Activated CD4-positive, alpha-beta T cell treated with anti-CD3 and anti-CD28 coated beads for 48 hours (primary cell): ENCODE data around the gene SUMF2.
"Not testable (repeated sequence)": the region's sequence is repeated elsewhere in the genome, so short reads cannot be mapped to it uniquely, and the experiment has no call there.

Experiments
- DNase-seq: peaks from one replicate; pipeline ENCODE4 v3.0.0-alpha.2; 2020

The SUMF2 gene

DNA sequence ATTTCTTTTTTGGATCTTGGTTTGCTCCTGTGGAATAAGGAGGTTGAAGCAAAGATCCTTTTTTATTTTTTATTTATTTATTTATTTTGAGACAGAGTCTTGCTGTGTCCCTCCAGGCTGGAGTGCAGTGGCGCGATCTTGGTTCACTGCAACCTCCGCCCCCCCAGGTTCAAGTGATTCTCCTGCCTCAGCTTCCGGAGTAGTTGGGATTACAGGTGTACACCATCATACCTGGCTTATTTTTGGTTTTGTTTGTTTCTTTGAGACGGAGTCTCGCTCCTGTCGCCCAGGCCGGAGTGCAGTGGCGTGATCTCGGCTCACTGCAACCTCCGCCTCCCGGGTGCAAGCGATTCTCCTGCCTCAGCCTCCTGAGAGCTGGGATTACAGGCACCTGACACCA, 2.3 kb downstream of the SUMF2 start:
- not testable (repeated sequence) for DNase-seq

DNA sequence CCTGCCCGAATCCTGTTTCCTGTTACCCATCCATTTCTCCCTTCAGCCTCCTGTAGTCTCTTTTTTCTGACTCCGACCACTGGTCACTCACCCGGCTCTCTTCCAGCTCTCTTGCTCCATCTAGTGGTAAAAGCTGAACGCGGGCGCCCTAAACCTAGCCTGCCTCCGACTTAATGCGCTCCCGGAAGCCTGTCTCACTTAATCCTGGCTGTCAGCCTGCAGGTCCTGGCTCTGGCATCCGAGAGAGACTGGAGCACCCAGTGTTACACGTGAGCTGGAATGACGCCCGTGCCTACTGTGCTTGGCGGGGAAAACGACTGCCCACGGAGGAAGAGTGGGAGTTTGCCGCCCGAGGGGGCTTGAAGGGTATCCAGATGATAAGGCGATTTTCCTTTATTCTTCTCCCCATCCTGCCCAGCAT, 10.3 kb downstream of the SUMF2 start:
- DNase-seq, result peak; percentile 77

DNA sequence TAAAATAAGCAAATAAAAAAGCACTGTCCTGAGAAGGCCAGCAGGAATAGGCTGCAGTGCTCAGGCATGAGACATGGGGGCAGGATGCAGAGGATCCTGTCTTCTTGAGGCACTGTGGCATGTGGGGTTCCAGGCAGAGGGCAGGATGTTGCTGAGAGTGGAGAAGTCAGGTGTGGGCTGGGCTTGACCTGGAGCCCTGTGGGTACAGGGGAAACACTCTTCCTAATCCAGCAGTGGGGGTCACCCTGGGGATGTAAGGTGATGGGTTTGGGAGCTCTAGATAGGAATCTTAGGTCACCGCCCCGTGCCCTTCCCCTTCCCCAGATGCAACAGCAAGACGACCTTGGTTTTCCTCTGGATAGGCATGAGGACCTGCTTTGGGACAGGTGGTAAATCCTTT, 13.6 kb downstream of the SUMF2 start:
- DNase-seq, result no peak

DNA sequence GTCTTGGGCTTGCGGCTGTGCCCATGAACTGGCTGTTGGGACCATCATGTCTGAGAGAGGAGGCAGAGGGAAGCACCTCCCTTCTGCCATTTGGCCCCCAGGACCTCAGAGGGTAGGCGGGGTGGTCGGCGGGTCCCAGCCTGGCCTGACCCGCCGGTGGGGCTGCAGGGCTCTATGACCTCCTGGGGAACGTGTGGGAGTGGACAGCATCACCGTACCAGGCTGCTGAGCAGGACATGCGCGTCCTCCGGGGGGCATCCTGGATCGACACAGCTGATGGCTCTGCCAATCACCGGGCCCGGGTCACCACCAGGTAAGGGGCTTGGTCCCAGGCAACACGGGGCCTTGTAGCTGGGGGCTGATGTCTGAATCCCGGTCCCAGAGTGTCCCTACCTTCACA, 14.1 kb downstream of the SUMF2 start:
- DNase-seq, result no peak

DNA sequence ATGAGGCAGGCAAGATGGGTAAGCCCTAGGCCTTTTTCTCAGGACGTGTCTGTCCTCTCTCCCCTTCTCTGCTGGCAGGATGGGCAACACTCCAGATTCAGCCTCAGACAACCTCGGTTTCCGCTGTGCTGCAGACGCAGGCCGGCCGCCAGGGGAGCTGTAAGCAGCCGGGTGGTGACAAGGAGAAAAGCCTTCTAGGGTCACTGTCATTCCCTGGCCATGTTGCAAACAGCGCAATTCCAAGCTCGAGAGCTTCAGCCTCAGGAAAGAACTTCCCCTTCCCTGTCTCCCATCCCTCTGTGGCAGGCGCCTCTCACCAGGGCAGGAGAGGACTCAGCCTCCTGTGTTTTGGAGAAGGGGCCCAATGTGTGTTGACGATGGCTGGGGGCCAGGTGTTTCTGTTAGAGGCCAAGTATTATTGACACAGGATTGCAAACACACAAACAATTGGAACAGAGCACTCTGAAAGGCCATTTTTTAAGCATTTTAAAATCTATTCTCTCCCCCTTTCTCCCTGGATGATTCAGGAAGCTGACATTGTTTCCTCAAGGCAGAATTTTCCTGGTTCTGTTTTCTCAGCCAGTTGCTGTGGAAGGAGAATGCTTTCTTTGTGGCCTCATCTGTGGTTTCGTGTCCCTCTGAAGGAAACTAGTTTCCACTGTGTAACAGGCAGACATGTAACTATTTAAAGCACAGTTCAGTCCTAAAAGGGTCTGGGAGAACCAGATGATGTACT, 15.5 kb downstream of the SUMF2 start:
- no peak for DNase-seq

DNA sequence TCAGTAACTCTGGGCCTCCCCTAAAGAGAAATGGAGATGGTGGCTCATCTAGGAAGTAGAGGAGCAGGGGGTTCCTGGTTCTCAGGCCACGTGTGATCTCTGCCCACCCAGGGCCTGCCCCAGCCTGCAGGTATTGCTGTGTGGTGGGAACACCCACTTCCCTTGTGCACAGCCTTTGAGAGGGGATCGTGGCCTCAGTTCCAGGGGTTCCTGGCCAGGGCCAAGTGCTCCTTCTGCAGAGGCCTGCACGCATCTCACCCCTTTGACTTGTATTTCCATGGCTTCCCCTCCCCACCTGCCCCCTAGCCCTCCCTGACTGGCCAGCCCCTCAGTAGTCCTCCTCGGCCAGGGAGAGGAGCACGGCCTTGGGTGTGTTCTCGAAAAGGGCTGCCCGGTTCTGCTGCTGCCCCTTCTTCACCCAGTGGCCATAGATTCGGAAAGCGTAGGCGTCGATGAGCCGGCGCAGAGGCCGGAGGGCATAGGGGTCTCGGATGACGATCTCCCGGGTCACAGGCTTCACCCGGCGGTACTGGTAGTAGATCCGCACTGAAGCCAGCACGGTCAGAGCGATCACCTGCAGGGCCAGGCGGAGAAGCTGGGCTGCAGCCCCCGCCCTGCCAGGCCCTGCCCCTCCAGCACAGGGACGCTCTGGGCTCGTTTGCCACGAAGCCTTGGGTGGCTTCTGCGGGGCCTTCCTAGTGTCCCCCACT, 16.8 kb downstream of the SUMF2 start:
- not testable (repeated sequence) for DNase-seq

DNA sequence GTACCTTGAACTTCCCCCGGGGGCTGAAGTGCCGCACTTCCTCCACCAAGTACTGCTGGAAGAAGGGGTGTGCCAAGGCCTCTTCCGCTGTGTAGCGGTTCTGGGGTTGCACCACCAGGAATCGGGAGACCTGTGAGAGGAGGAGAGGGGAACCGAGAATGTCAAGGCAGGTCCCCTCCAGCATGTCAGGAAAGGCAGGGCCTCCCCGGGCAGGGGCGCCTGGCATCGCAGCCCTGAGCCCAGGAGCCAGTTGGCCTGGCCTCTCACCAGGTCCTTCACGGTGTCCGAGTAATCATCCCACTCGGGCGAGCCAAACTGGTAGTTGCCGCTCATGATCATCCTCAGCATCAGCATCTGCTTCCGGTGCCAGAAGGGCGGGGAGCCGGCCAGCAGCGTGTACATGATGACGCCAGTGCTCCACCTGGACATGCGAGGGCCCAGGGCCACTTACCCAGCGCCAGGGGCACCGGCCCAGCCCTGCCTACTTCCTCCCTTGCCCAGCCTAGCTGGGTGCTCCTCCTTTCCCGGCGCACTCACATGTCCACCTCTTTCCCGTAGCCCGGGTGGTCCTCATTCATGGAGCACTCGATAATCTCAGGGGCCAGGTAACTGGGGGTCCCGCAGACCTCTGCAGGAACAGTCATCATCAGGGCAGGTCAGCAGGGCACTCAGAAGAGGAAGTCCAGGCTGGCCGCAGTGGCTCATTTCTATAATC, 17.7 kb downstream of the SUMF2 start:
- no peak for DNase-seq

DNA sequence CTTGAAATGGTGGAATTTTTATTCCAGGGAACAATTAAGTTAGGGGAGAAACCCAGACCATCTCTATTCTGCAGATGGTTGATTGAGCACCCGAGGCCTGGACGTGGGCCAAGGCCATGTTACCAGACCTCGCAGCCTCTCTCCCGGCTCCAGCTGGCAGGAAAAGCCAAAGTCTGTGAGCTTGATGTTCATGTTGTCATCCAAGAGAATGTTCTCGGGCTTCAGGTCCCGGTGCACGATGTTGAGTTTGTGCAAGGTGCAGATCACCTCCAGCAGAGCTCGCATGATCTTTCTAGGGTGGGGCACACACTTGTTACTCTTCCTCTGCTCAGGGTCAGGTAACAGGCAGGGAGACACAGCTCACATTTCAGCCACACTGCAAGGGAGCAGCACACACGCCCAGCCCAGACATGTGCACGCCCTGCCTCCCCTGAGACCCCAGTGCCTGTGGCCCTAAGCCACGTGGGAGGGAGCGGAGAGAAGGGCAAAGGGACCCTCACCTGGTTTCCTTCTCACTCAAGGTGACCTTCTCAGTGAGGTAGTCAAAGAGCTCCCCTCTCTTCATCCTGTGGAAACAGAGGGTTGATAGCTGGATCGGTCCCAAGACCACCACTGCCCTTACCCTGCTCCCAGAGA, 19.2 kb downstream of the SUMF2 start:
- no peak for DNase-seq

DNA sequence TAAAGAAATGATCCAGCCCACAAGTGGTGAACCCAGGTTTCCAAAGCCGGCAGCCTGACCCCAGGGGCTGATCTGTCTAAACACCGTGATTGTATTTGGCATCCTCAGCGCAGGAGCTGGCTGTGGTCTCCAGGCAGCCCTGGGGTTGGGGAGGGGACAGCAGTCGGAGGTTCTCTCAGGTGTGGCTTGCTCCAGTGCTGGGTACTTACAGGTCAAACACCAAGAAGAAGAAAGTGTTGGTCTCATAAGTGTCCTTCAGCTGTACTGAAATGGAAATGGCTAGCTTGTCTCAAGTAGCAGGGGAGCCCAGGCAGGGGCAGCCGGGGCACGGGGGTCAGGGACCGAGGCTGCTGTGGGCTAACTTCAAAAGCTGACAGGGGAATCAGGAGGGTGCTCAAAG, 22.7 kb downstream of the SUMF2 start:
- DNase-seq, result no peak

DNA sequence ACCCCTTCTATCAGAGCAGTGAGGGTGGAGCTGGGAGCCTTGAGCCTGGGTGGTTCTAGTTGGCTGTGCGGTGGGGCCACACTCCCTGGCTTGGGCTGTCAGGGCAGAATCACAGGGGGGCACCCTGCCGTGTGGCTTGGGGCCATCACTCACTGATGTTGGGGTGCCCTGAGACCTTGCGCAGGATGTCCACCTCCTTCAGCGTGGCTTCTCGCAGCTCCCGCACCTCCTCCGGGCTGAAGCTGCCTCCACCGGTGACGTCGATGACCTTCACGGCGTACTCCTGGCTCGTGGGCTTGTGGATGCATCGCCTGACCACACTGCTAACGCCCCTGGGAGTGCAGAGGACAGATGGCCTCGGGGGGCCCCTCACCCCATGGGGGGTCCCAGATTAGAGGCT, 23.4 kb downstream of the SUMF2 start:
- DNase-seq, result no peak

DNA sequence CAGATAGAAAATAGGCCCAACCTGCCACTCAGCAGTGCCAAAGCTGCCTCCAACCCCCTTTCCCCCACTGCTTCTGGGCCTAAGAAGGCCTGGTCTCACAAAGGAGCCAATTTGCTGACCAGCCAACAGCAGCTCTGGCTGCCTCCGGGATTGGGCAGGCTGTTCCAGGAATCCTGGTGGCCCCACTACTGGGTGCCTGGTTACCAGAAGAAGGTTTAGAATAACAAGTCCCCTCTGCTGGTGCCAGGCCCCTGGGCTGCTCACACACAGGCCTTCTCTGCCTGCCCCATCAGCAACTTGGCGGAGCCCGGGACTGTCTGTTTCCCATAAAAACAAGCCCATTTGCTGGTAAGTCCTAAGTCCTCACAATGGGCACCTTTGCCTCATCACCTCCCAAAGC, 27.5 kb downstream of the SUMF2 start:
- no peak for DNase-seq

DNA sequence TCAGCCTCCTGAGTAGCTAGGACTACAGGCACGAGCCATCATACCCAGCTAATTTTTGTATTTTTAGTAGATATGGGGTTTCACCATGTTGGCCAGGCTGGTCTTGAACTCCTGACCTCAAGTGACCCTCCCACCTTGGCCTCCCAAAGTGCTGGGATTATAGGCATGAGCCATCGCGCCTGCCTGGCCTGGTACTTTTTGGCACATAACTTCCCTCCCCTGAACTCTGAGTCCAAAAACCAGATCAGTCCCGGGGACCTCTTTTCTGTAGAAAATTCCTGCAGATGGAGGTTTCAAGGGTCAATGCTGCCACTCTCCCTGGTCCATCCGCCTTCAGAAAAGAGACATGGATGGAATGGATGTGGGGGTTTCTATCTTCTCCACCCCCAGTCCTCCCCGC, 28.3 kb downstream of the SUMF2 start:
- DNase-seq, result not testable (repeated sequence)

DNA sequence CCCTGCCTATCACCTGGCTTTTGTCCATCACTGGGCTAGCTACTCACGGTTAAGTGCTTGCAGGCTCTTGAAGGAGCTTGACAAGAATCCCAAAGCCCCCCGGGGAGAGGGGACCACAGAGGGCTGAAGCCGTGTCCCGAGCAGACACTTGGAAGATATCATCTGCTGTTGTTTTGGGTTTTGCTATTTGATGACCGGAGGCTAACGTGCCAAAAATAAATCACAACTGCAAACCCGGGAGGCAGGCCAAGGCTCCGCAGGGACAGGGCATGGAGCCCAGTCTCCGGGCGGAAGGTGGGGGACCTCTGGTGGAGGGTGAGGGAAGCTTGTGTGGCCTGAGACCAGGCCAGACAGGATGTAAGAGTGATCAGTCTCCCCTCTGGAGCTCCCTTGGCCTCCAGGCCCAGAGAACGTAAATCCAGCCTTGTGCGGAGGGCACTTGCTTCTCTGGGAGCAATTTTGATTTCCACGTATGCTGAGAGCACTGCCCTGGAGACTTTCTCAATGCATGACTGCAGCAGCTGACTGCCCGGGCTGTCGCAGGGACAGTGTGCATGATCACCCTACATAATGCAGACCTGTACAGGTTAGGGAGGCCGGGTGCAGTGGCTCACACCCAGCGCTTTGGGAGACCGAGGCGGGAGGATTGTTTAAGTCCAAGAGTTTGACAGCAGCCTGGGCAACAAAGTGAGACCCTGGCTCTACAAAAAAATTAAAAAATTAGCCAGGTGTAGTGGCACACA, 28.9 kb downstream of the SUMF2 start, which contains the start of gene PHKG1:
Gene PHKG1 (minus strand): TSS at position 164 of the 743 bp plus-strand sequence. CDS start 4,011 bp downstream, outside the sequence.
- DNase-seq, result no peak

DNA sequence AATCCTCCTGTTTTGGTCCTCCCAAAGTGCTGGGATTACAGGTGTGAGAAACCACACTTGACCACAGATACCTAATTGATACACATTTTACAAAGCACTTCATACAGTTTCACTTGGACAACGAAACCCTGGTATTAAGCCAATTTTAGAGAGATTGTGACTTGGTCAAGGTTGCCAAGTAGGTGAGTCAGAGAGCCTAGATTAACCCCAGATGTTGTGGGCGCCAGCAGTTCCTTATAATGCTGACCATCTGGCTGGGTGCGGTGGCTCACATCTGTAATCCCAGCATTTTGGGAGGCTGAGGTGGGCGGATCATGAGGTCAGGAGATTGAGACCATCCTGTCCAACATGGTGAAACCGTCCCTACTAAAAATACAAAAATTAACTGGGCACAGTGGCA, 33.6 kb downstream of the SUMF2 start:
- DNase-seq, result no peak

DNA sequence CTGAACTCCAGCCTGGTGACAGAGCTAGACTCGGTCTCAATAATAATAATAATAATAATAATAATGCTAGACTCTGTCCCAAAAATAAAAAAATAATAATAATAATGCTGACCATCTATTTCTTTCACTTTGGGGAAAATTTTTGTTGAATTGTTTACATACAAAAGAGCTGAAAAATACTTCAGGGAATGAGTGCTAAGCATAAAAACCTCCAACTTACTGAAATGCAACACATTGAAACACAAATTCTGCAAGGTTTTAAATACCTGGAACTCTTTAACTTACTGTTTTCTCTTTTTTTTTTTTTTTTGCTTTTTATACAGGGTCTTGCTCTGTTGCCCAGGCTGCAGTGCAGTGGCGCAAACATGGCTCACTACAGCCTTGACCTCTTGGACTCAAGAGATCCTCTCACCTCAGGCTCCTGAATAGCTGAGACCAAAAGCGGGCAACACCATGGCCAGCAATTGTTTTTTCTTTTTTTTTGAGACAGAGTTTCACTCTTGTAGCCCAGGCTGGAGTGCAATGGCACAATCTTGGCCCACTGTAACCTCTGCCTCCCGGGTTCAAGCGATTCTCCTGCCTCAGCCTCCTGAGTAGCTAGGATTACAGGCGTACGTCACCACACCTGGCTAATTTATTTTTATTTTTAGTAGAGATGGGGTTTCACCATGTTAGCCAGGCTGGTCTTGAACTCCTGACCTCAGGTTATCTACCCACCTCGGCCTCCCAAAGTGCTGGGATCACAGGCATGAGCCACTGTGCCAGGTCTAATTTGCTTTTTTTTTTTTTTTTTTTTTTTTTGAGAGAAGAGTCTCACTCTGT, 34.3 kb downstream of the SUMF2 start:
- DNase-seq, result not testable (repeated sequence)

DNA sequence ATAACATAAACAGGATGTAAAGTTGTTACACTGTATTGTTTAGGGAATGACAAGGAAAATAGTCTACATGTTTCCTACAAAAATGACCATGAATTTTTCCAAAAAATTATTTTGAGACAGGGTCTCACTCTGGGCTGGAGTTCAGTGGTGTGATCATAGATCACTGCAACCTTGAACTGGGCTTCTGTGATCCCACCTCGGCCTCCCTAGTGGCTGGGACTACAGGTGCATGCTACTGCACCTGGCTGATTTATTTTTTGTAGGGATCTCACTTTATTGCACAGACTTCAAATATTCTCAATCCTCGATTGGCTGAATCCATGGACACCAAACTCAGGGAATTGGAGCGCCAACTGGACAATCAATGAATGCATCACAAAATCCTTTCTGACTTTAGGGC, 35.6 kb downstream of the SUMF2 start:
- DNase-seq, result no peak

DNA sequence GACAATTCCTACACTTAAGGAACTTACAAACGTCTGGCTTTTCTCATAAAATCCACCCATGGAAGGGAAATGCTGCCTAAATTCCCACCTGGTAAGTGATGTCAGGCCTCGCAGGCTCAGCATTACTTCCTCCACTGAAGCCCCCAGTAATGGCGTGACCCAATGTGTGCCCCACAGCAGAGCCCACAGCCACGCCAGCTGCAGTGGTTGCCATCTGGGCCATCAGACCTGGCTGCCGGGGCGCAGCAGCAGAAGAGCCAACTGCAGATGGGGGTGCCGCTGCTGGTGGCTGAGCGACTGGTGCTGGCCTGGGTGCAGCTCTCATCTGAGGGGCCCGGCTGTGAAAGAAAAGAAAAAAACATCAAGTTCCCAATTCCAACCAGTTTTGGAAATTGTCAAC, 40.1 kb downstream of the SUMF2 start:
- DNase-seq, result not testable (repeated sequence)

DNA sequence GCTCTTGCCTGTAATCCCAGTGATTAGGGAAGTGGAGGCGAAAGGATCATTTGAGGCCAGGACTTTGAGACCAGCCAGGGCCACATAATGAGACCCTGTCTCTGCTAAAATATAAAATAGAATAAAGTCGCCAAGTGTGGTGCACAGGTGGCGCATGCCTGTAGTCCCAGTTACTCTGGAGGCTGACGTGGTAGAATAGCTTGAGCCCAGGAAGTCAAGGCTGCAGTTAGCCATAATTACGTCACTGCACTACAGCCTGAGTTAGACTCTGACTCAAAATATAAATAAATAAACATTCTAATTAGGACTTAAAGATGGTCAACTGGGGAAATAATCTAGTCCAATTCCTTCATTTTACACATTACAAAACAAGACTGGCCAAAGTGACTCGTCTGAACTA, 41.4 kb downstream of the SUMF2 start:
- DNase-seq, result peak; percentile 41

DNA sequence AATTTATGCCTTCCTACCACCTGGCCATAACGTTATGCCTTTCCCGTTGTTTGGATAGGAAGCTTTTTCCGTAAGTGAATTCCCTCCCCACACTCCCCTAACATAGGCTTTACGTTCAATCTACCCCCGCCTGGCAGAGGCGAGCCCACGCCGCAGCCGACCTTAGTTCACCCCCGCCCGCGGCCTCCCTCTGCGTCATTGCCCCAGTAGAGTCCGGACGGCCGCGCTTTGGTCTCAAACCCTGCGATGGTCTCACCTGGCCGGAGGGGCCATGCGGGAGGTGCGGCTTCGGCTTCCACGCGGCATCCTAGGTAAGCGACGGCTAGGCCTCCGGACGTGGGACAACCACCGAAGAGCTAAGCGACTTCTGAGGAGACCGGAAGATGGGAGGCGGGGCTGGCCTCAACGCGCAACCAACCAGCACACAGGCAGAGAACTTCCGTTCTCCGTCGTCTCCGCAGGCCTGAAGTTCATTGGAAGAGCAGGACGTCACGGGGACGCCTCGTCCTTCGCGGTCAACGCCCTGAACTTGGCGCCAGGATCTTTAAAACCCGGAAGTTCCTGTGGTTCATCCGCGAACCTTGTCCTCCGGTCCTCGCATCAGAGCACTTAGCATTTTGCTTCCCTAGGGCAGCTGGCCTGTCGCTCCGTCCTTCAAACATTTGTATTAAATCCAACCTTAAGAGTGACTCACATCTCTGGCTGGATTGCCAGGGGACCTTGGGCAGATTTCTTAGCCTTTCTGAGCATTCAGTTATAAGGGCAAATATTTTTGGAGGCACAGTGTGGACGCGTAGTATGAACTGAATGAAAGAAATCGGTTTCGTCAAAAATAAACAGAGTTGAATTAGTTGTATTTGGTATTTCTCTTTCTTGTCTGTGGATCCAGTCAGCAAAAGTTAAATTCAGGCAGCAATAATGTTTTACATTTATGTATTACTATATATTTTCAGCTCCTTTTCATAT, 42.3 kb downstream of the SUMF2 start, which contains the start of gene CHCHD2:
Gene CHCHD2 (minus strand): TSS at position 369 of the 966 bp plus-strand sequence. CDS start 63 bp downstream, at position 306.
- DNase-seq, result peak; percentile 95

DNA sequence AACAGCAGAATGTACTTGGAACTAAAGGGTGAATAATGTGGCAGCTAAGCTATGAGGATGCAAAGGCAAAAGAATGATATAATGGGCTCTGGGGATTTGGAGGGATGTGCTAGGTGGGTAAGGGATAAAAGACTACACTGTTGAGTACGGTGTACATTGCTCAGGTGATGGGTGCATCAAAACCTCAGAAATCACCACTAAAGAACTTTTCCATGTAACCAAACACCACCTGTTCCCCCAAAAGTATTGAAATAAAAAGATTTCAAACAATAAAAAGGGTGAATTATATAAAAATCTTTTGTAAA, 43.8 kb downstream of the SUMF2 start:
- no peak for DNase-seq
